Esophagus (tissue), 2 donors: ENCODE data around the gene KIF3B. TPM values are rescaled to one million over a fixed set of nuclear protein-coding genes. Genes with fewer than 3 reads are reported as not detected.
"Not testable (repeated sequence)": the region's sequence is repeated elsewhere in the genome, so short reads cannot be mapped to it uniquely, and the experiment has no call there.

Experiments used
- H3K27ac ChIP-seq, 2 donors: one replicate each; pipeline ENCODE4 v1.5.1; 2013; ENCODE audit warnings: low read depth in 2 of 2, mild to moderate bottlenecking in 2 of 2, inconsistent platforms in 1 of 2, low read length in 1 of 2, moderate library complexity in 1 of 2
- H3K27me3 ChIP-seq, 2 donors: one replicate each; pipeline ENCODE4 v1.6.1; 2013; ENCODE audit warnings: low read length in 2 of 2, control low read depth in 1 of 2, mild to moderate bottlenecking in 1 of 2; ENCODE audit not compliant: insufficient read depth in 2 of 2, control insufficient read depth in 1 of 2
- H3K36me3 ChIP-seq, 2 donors: one replicate each; pipeline ENCODE4 v1.6.1; 2013; ENCODE audit warnings: low read length in 1 of 2; ENCODE audit not compliant: control insufficient read depth in 2 of 2, insufficient read depth in 2 of 2
- H3K4me1 ChIP-seq, 2 donors: one replicate each; pipeline ENCODE4 v1.6.1; 2013; ENCODE audit warnings: low read length in 1 of 2; ENCODE audit not compliant: control insufficient read depth in 2 of 2, insufficient read depth in 2 of 2
- H3K4me3 ChIP-seq, 2 donors: one replicate each; pipeline ENCODE4 v1.5.1; 2013; ENCODE audit warnings: low read length in 2 of 2, mild to moderate bottlenecking in 2 of 2, low read depth in 1 of 2, moderate library complexity in 1 of 2
- H3K9me3 ChIP-seq, 2 donors: one replicate each; pipeline ENCODE4 v1.6.1; 2013; ENCODE audit warnings: mild to moderate bottlenecking in 2 of 2, low read depth in 1 of 2, low read length in 1 of 2, moderate library complexity in 1 of 2; ENCODE audit not compliant: control insufficient read depth in 2 of 2, insufficient read depth in 1 of 2
- WGBS, 2 donors: extraction: QIAGEN DNeasy Blood & Tissue Kit; methylation state at CpG; one replicate each; pipeline ENCODE4 v1.1.7; 2013; 5-methylcytosine and 5-hydroxymethylcytosine counted together
- polyA plus RNA-seq, 2 donors: library from polyadenylated mRNA; stranded (reverse); fragments of 200-250 nt; gene quantifications; one replicate each; pipeline ENCODE4 v1.2.3, GENCODE V29; 2013
- donor health status: healthy with polysubstance abuse.
- donor health status: Bipolar disorder and iron deficiency.

The KIF3B gene
- polyA plus RNA-seq, 2 donors: 2.6 to 4.5 TPM

DNA sequence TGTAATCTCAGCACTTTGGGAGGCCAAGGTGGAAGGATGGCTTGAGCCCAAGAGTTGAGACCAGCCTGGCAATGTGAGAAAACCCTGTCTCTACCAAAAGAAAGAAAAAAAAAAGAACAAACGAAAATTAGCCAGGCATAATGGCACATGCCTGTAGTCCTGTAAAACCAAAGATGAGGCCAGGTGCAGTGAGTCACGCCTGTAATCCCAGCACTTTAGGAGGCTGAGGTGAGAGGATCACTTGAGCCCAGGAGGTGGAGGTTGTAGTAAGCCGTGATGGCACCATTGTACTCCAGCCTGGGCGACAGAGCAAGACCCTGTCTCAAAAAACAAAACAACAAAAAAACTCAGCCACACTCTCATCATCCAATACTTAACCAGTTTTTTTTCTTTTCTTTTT is 32.5 kb upstream of the KIF3B start:
- Histone ChIP-seq H3K4me1 (no peaks in the 10 kb centered on the region), H3K36me3 (no peaks in the 10 kb centered on the region), H3K27ac (no peak overlapping the region), H3K4me3 (no peak overlapping the region), H3K27me3 (no peaks in the 10 kb centered on the region), H3K9me3 (no peaks in the 10 kb centered on the region)
- 83 to 87% methylated on average over 4 of the region's 4 CpGs for WGBS, 2 donors

DNA sequence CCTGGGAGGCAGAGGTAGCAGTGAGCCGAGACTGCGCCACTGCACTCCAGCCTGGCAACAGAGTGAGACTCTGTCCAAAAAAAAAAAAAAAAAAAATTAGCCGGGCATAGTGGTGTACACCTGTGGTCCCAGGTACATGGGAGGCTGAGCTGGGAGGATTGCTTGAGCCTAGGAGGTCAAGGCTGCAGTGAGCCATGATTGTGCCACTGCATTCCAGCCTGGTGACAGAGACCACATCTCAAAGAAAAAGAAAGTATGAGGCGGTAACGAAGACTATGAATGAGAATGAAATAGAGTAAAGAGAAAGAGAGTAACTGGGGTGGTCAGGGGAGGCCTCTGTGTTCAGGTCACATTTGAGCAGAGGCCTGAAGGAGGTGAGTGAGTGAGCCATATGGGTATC is 31.2 kb upstream of the KIF3B start:
- 91 to 95% methylated on average over 5 of the region's 5 CpGs for WGBS, 2 donors
- H3K27me3 ChIP-seq, H3K4me3 ChIP-seq: not testable (repeated sequence)

DNA sequence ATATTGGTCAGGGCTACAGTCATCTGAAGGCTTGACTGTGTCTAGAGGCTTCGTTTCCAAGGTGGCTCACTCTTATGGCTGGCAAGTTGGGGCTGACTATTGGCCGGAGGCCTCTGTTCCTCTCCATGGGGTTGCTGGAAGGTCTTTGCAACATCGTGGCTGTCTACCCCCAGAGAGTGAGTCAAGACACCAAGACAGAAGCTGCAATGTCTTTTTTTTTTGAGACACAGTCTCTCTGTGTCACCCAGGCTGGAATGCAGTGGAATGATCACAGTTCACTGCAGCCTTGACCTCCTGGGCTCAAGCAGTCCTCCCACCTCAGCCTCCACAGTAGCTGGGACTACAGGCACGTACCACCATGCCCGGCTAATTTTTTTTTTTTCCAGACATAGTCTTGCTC is 29.4 kb upstream of the KIF3B start:
- no peak overlapping the region for H3K4me3 ChIP-seq
- 89% methylated on average over 5 of the region's 5 CpGs for WGBS, 2 donors
- H3K9me3 ChIP-seq: no peaks in the 10 kb centered on the region
- no peak overlapping the region for H3K27ac ChIP-seq
- H3K36me3 ChIP-seq: no peaks in the 10 kb centered on the region
- H3K4me1 ChIP-seq: no peaks in the 10 kb centered on the region
- no peaks in the 10 kb centered on the region for H3K27me3 ChIP-seq

More for the DNA sequence above, 31.2 kb upstream of the KIF3B start:
- H3K4me1 ChIP-seq, H3K9me3 ChIP-seq, H3K27ac ChIP-seq, H3K36me3 ChIP-seq: not testable (repeated sequence)

DNA sequence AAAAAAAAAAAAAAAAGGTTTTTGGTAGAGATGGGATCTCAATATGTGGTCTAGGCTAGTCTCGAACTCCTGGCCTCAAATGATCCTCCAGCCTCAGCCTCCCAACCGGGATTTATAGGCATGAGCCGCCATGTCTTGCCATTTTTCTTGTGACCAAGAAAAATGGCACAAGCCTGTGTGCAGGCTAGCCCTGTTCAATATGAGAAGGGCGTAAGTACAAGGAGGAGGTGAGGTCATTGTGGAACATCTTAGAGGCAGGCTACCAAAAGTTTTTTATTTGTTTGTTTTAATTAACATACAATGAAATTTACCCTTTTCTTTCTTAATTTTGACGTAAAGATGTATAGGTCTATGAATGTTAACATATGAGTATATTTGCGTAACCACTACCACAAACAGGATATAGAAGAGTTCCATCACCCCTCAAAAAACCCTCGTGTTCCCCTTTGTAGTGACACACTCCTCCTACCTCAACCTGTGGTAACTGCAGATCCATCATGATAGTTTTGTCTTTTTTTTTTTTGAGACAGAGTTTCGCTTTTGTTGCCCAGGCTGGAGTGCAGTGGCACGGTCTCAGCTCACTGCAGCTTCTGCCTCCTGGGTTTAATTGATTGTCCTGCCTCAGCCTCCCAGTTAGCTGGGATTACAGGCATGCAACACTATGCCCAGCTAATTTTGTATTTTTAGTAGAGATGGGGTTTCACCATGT is 28.3 kb upstream of the KIF3B start:
- no peaks in the 10 kb centered on the region for H3K36me3 ChIP-seq
- H3K9me3 ChIP-seq: no peaks in the 10 kb centered on the region
- no peaks in the 10 kb centered on the region for H3K4me1 ChIP-seq
- WGBS, 2 donors: 77 to 83% methylated on average over 9 of the region's 9 CpGs
- no peak overlapping the region for H3K4me3 ChIP-seq
- no peaks in the 10 kb centered on the region for H3K27me3 ChIP-seq
- H3K27ac ChIP-seq: no peak overlapping the region

DNA sequence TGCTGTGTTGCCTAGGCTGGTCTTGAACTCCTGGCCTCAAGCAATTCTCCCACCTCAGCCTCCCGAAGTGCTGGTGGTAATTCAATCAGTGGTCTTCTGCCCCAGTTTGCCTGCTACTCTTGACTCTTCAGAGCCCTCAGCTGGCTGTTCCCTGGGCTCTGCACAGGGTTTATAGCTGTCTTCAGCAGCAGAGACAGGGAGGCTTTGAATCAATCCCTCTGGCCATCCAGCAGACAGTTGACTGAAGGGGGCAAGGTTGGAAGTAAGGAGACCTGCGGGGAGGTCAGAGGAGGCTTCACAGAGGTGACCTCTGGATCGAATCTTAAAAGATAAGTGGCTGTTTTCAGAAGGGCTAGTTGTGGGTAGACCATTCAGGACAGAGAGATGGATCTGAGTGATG is 26.0 kb upstream of the KIF3B start:
- Histone ChIP-seq H3K36me3 (no peaks in the 10 kb centered on the region), H3K9me3 (no peaks in the 10 kb centered on the region), H3K4me1 (no peaks in the 10 kb centered on the region), H3K27me3 (no peaks in the 10 kb centered on the region), H3K27ac (no peak overlapping the region), H3K4me3 (no peak overlapping the region)
- 66 to 74% methylated on average over 3 of the region's 3 CpGs for WGBS, 2 donors

DNA sequence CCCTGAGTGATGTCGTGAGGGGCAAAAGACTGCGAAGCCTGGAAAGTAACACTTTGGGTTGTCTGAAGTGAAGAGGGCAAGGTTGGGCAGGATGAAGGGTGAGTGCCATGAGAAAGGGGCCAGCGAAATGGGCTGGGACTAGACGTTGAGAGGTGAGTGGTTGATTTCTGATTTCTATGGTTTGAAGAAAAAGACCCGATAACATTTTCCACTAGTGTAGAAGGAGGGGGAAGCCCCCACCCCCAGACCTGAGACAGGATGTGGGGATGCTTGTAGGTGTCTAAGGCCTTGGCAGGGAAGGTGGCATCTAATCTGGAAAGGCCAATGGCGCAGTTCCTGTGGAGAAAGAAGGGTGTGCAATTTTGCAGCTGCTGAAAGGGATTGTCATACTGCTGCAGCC is 25.3 kb upstream of the KIF3B start:
- no peak overlapping the region for H3K4me3 ChIP-seq
- H3K36me3 ChIP-seq: no peaks in the 10 kb centered on the region
- H3K4me1 ChIP-seq: no peaks in the 10 kb centered on the region
- H3K27me3 ChIP-seq: no peaks in the 10 kb centered on the region
- no peak overlapping the region for H3K27ac ChIP-seq
- 85% methylated on average over 6 of the region's 6 CpGs for WGBS, 2 donors
- no peaks in the 10 kb centered on the region for H3K9me3 ChIP-seq

DNA sequence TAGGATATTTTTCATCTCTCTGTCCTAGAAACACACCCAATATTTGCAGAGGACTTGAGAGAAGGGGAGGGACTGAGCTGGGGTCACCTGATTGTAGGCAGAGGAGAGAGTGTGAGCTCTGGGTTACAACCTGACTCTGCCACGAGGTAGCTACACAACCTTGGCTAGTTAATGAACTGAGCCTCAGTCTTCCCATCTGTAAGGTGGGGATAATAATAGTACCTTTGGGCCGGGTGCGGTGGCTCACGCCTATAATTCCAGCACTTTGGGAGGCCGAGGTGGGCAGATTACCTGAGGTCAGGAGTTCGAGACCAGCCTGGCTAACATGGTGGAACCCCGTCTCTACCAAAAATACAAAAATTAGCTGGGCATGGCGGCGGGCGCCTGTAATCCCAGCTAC is 16.5 kb upstream of the KIF3B start:
- H3K4me3 ChIP-seq, H3K27me3 ChIP-seq, H3K36me3 ChIP-seq, H3K9me3 ChIP-seq, H3K4me1 ChIP-seq, H3K27ac ChIP-seq: not testable (repeated sequence)
- 89 to 93% methylated on average over 10 of the region's 10 CpGs for WGBS, 2 donors

DNA sequence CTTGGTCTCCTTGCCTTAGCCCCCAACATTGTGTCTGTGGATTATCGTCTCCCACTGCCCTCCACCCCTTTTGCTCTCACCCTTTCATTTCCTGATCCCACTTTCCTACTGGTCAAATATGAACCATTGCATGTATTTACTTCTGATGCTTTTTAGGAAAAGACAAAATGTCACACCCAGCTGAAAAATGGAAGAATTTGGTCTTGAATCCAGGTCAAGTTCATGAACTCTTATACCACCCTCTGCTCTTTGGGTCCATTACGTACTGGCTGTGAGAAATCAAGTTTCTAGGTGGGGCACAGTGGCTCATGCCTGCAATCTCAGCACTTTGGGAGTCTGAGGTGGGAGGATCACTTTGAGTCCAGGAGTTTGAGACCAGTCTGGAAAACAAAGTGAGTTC is 15.8 kb upstream of the KIF3B start:
- no peaks in the 10 kb centered on the region for H3K4me1 ChIP-seq
- H3K36me3 ChIP-seq: no peaks in the 10 kb centered on the region
- no peak overlapping the region for H3K4me3 ChIP-seq
- H3K9me3 ChIP-seq: no peaks in the 10 kb centered on the region
- no peak overlapping the region for H3K27ac ChIP-seq
- H3K27me3 ChIP-seq: no peaks in the 10 kb centered on the region
- WGBS, 2 donors: 86 to 88% methylated on average over 2 of the region's 2 CpGs

DNA sequence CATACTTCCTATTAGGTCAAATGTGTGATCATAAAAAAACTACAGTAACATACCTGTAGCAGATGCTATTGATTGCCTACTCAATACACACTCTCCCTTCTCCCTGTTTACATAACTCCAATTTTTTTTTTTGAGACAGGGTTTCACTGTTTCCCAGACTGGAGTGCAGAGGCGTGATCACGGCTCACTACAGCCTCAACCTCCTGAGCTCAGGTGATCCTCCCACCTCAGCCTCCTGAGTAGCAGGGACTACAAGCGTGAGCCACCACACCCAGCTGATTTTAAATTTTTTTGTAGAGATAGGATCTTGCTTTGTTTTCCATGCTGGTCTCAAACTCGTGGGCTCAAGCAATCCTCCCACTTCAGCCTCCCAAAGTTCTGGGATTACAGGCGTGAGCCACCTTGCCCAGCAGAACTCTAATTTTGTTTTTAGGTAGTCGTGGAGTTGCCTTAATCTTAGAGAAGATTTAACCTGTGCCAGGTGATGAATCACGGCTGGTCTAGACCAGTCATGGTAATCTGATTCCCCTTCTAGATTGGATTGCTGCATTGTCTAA is 14.0 kb upstream of the KIF3B start:
- H3K27ac ChIP-seq: no peak overlapping the region
- 67 to 69% methylated on average over 7 of the region's 7 CpGs for WGBS, 2 donors
- H3K4me3 ChIP-seq: no peak overlapping the region
- no peaks in the 10 kb centered on the region for H3K9me3 ChIP-seq
- H3K36me3 ChIP-seq: no peaks in the 10 kb centered on the region
- no peaks in the 10 kb centered on the region for H3K27me3 ChIP-seq
- H3K4me1 ChIP-seq: no peaks in the 10 kb centered on the region

DNA sequence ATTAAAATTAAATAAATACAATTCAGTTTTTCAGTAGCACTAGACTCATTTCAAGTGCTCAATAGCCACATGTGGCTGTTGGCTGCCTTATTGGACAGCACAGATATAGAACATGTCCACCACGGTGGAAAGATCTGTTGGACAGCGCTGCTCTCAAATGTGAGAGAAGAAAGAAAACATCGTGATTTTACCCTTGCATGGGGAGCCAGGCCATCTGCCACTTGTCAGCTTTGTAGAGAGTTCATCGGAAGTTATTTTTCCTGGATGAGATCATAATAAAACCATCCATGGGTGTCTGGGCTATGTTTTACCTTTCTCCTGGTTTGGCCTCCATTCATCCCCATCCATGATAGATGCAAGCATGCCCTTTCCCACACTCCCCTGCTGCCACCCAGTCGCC is 5.8 kb upstream of the KIF3B start:
- 70 to 88% methylated on average over 5 of the region's 5 CpGs for WGBS, 2 donors
- Histone ChIP-seq H3K4me3 (no peak overlapping the region), H3K36me3 (no peaks in the 10 kb centered on the region), H3K27ac (no peak overlapping the region), H3K4me1 (no peaks in the 10 kb centered on the region), H3K27me3 (no peaks in the 10 kb centered on the region), H3K9me3 (no peaks in the 10 kb centered on the region)
